GM04503 (cell line): ENCODE data around the gene ALG13.
"Not testable (repeated sequence)": the region's sequence is repeated elsewhere in the genome, so short reads cannot be mapped to it uniquely, and the experiment has no call there.

Experiments used
- DNase-seq: peaks from one replicate; pipeline ENCODE4 v3.0.0-alpha.2; 2012; ENCODE audit warnings: low read depth

ALG13 gene

GRCh38 chrX:111680988-111681779 is at the start of gene ALG13:
Gene ALG13 (plus strand): TSS chrX:111681170. CDS start chrX:111681219, 49 bp downstream.
- peak; percentile 64 for DNase-seq

DNA sequence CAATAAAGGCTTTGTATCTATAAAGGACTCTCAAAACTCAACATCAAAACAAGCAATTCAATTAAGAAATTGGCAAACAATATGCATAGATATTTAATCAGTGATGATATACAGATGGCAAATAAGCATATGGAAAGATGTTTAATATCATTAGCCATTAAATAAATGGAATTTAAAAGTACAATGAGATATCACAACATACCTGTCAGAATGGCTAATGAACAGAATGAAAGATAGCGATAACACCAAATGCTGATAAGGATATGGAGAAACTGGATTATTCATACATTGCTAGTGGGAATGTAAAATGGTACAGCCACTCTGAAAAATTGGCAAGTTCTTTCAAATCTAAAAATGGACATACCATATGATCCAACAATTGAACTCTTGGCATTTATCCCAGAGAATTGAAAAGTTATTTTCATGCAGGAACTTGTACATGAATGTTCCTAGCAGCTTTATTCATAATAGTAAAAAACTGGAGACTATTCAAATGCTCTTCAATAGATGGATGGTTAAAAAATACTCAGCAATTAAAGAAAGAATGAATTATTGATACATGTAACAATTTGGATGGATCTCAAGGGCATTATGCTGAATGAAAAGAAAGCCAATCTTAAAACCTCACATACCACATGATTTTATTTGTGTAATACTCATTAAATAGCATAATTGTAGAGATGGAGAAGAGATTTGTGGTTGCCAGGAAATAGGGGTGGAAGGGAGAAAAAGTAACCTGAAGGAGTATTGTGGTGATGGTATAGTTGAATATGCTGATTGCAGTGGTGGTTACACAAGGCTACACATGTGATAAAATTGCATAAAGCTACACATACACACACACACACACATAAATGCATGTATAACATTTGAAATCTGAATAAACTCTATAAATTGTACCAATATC is 45.9 kb upstream of the ALG13 start:
- no peak for DNase-seq

- DNase-seq: no peak
Observed at GRCh38 chrX:111641969-111642368, 39.0 kb upstream of the ALG13 start.

DNA sequence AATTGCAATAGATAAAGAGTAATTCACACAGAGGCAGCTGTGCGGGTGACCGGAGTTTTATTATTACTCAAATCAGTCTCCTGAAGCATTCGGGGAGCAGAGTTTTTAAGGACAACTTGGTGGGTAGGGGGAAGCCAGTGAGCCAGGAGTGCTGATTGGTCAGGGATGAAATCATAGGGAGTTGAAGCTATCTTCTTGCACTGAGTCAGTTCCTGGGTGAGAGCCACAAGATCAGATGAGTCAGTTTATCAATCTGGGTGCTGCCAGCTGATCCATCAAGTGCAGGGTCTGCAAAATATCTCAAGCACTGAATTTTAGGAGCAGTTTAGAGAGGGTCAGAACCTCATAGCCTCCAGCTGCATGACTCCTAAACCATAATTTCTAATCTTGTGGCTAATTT is 35.8 kb upstream of the ALG13 start:
- not testable (repeated sequence) for DNase-seq

DNA sequence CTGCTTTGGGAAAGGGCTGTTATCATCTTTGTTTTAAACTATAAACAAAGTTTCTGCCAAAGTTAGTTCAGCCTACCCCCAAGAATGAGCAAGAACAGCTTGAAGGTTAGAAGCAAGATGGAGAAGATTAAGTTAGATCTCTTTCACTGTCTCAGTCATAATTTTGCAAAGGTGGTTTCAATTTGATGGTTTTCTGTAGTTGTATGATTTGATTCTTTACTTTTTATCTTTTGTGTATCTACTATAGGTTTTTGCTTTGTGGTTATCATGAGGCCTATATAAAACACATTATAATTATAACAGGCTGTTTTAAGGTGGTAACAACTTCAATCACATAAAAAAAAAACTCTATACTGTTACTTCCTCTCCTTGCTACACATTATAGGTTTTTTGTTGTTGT is 35.4 kb upstream of the ALG13 start:
- DNase-seq: no peak

GRCh38 chrX:111646515-111646914 is 34.5 kb upstream of the ALG13 start:
- DNase-seq: no peak

DNA sequence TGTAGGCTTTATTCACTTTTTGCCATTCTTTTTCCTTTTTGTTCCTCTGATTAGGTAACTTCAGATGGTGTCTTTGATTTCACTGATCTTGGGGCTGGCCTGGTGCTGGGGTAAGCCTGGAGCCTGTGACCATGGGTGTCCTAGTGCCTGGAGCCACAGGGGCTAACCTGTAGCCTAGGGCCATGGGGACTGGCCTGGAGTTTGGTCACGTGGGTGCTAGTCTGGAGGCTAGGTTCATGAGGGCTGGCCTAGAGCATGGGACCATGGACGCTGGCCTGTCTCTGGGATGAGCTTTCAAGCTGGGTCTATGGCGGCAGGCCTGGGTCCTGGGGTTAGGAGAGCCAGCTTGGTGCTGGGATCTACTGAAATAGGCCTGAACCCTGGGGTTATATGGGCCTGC is 32.2 kb upstream of the ALG13 start:
- DNase-seq: no peak

DNA sequence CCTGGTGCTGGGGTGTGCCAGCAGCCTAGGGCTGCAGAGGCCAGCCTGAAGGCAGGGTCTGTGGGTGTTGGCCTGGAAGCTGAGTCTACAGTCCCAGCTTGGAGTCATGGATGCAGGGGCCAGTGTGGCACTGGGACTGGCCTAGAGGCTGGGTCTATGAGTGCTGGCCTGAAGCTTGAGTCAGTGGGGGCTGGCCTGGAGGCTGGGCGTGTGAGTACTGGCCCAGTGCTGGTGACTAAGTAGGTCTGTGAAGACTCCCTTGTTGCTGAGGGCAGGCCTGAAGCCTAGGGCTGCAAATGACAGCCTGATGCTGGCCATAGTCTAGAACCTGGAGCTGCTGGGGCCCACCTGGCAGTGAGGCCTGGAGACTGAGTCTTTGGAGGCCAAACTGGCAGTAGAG is 31.3 kb upstream of the ALG13 start:
- DNase-seq: no peak

- no peak for DNase-seq
Observed at GRCh38 chrX:111650845-111651244, 30.1 kb upstream of the ALG13 start.

DNA sequence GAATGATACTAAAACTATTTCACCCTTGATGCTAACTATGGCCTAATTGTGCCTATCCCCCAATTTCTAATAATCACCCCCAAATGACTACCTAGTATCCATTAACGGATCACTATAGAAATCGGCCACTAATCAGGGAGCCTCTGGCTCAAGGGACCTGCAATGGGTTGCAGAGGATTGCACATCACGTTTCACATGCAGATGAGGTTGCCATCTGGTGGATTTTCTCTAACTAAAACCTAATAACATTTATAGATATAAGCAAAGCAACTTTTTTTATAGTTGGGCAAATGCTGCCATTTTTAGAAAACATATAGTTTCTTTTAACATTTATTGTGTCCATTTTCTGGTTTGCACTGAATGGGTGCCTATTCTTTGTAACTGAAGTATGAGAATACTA is 28.3 kb upstream of the ALG13 start:
- DNase-seq: no peak

- no peak for DNase-seq
Observed at GRCh38 chrX:111661241-111661640, 19.7 kb upstream of the ALG13 start.

DNA sequence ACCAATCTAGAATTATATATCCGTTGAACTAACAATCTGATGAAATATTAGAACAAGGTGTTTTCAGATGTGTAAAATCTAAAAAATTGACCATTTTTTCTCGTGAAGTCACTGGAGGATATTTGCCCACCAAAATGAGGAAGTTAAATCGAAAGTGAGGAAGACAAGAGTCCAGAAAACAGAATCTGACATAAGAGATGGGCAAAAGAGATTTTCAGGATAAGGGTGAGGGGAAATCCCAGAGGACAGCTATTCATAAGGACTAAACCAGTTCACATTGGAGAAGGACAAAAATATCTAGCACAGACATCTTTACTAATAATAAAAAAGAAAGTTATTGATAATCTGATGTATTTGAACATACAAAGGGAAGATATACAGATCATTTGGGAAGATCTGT is 18.7 kb upstream of the ALG13 start:
- no peak for DNase-seq

- DNase-seq: no peak
Observed at GRCh38 chrX:111671668-111672067, 9.3 kb upstream of the ALG13 start.

GRCh38 chrX:111687305-111687704 is 6.3 kb downstream of the ALG13 start:
- DNase-seq: no peak

DNA sequence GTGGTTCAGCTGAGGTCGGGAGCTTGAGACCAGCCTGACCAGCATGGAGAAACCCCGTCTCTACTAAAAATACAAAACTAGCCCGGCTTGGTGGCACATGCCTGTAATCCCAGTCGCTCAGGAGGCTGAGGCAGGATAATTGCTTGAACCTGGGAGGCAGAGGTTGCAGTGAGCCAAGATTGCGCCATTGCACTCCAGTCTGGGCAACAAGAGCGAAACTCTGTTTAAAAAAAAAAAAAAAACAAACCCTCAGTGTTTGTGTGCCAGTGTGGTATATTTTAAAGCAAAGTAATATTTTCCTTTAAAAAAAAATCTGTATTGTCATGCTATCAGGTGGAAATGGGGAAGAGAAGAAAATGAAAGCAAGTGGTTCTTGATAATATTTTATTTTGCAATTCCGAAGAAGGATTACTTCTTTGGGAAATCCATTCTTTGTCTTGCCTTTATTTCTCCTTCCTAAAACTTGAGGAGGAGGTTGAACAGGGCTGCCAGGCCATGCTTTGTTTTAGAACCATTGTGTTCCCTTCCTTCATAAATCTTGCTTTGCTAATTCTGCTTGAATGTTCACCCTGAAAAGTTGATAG is 14.4 kb downstream of the ALG13 start:
- DNase-seq: no peak

- no peak for DNase-seq
Observed at GRCh38 chrX:111719426-111720210, 38.6 kb downstream of the ALG13 start.

GRCh38 chrX:111728096-111728495 is 47.1 kb downstream of the ALG13 start:
- DNase-seq: peak; percentile 13

DNA sequence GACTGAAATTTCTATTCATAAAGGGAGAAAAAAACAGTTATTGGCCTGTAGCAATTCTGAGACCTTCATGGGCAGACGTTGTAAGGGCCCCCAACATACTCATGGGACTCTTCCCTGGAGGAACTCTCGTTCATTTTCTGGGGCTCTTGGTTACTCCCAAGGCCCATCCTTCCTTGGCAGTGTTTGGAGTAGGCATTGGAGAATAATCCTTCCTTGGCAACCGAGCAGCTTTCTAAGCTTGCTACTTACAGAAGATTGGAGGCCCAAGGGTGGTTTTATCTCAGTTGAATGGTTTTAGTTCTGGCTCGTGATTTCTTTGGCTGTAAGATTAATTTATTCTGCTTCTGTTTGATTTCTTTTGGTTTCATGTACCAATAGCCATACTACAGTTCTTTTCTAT is 50.4 kb downstream of the ALG13 start:
- DNase-seq: no peak

DNA sequence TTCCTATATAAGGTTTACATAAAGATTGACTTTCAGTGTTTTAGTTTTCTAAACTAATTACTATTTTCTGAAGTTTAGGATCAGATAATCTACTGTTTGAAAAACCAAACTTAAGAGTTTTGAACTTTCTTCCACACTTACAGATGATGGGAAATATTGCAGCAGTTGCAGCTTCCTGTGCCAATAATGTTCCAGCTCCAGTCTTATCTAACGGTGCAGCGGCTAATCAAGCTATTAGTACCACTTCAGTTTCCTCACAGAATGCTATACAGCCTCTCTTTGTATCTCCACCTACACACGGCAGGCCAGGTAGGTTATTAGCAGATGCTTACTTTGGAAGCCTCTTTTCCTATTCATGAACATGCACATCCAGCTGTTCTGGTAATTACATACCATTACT is 55.6 kb downstream of the ALG13 start:
- no peak for DNase-seq

- DNase-seq: no peak
Observed at GRCh38 chrX:111742018-111742417, 61.0 kb downstream of the ALG13 start.

GRCh38 chrX:111743316-111743715 is 62.3 kb downstream of the ALG13 start:
- DNase-seq: no peak

GRCh38 chrX:111756486-111756885 is 75.5 kb downstream of the ALG13 start:
- no peak for DNase-seq
